ENCODE measurements around the gene SPG11.

DNA sequence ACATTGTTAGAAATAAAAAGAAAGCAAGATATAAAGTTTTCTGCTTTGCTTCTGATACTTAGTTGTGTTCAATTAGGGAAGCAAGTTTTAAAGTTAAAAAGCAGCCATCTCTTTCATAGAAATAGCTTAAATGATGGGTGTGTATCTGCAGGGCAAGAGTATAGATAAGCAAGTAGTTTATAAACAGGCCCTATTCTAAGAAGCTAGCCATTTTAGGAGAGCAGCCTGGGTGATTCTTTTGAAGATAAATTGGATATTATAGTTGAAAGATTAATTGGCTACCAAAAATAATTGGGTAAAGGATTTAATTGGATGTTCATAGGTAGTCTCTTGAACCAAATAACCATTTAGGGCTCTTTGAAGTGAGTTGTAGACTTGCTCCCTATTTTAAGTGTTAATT, 120.9 kb downstream of the SPG11 start:
- TF ChIP-seq EZH2phosphoT487 (IDR thresholded peaks at IDR 0.05; ENCODE audit: low read depth) (no peak), CTCF (IDR thresholded peaks at IDR 0.05; ENCODE audit: low read depth, low read length) (no peak)

Measured in OCI-LY3 (cell line).